GM23338 (cell line): ENCODE data around the gene ERC1.

ENCODE experiments used
- CREB1 ChIP-seq: fragments of 250-450 bp; sonication (Bioruptor Pico); IDR thresholded peaks from 2 replicates; pipeline ENCODE4 v1.5.0; 2020; ENCODE audit warnings: low read depth, mild to moderate bottlenecking, moderate library complexity
- EZH2 ChIP-seq: fragments of 200-600 bp; sonication (generic); IDR thresholded peaks from one replicate; pipeline ENCODE4 v1.8.0; 2017; ENCODE audit warnings: antibody characterized with exemption, mild to moderate bottlenecking, low read depth; ENCODE audit not compliant: unreplicated experiment
- EZH2phosphoT487 ChIP-seq: fragments of 200-600 bp; sonication (generic); IDR thresholded peaks from one replicate; pipeline ENCODE4 v1.8.1; 2018; ENCODE audit warnings: antibody characterized with exemption; ENCODE audit not compliant: unreplicated experiment
- JUNB ChIP-seq: IDR thresholded peaks from one replicate; pipeline ENCODE4 v1.6.1; 2016; ENCODE audit warnings: antibody characterized with exemption; ENCODE audit not compliant: unreplicated experiment
- NANOG ChIP-seq: IDR thresholded peaks from 2 replicates; pipeline ENCODE4 v1.6.1; 2016; ENCODE audit warnings: antibody characterized with exemption, borderline replicate concordance
- POLR2AphosphoS5 ChIP-seq: IDR thresholded peaks from 2 replicates; pipeline ENCODE4 v1.6.1; 2016; ENCODE audit warnings: antibody characterized with exemption, low read depth
- STAT1 ChIP-seq: IDR thresholded peaks from one replicate; pipeline ENCODE4 v1.6.1; 2016; ENCODE audit warnings: antibody characterized with exemption; ENCODE audit not compliant: unreplicated experiment
- ZNF114 ChIP-seq: fragments of 250-450 bp; sonication (Bioruptor Pico); IDR thresholded peaks from 2 replicates; pipeline ENCODE4 v1.5.0; 2020; ENCODE audit warnings: mild to moderate bottlenecking, moderate library complexity
- ZNF331 ChIP-seq: fragments of 250-450 bp; sonication (Bioruptor Pico); IDR thresholded peaks from 2 replicates; pipeline ENCODE4 v1.5.0; 2020; ENCODE audit warnings: low read depth, mild to moderate bottlenecking, moderate library complexity
- TF ChIP-seq, protein P1 (sequence below), 2 experiments: fragments of 200-600 bp in 1 of 2; sonication (generic) in 1 of 2; conservative IDR thresholded peaks; 2 replicates each; pipeline versions ENCODE4 v1.5.1 to v1.6.1; 2016 to 2017; ENCODE audit warnings: antibody characterized with exemption in 2 of 2, low read depth in 2 of 2, mild to moderate bottlenecking in 2 of 2, moderate library complexity in 1 of 2
- TF ChIP-seq, protein P2 (sequence below): IDR thresholded peaks from one replicate; pipeline ENCODE4 v1.6.1; 2018; ENCODE audit warnings: antibody characterized with exemption; ENCODE audit not compliant: unreplicated experiment
- TF ChIP-seq, protein P3 (sequence below): fragments of 250-450 bp; sonication (Bioruptor Pico); IDR thresholded peaks from 2 replicates; pipeline ENCODE4 v1.5.0; 2020; ENCODE audit warnings: mild to moderate bottlenecking, moderate library complexity

DNA sequence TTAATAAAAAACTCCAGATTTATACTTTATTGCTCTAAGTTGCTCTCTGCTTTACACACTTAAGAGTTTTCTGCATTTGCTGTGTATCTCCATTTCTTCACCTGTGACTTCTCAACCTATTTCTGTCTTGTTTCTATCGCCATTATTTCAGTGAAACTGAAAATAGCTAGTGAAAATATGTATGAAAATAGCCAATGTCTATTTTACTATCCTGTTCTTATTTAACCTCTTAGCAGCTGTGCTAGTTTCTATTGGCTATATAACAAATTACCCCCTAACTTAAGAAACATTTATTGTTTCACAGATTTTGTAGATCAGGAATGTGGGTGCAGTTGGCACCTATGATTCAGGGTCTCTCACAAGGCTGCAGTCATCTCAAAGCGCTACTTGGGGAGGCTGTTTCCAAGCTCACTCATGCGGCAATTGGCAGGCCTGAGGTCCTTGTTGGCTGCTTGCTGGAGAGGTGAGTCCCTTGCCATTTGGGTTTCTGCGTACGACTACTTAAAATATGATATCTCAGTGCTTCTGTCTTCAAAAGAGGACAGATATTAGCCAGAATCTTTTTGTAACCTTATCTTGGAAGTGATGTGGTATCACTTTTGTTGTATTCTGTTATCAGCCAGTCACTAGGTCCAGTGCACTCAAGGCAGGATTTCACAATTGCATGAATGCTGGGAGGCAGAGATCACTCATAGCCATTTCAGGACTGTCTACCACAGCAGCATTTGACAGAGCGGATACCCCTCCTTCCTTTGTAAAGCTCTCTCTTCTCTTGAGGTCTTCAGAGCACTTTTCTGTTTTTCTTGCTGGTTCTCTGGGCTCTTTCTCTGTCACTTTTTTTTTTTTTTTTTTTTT lies 7.2 kb downstream of the ERC1 start:
- TF ChIP-seq, protein P1, sequence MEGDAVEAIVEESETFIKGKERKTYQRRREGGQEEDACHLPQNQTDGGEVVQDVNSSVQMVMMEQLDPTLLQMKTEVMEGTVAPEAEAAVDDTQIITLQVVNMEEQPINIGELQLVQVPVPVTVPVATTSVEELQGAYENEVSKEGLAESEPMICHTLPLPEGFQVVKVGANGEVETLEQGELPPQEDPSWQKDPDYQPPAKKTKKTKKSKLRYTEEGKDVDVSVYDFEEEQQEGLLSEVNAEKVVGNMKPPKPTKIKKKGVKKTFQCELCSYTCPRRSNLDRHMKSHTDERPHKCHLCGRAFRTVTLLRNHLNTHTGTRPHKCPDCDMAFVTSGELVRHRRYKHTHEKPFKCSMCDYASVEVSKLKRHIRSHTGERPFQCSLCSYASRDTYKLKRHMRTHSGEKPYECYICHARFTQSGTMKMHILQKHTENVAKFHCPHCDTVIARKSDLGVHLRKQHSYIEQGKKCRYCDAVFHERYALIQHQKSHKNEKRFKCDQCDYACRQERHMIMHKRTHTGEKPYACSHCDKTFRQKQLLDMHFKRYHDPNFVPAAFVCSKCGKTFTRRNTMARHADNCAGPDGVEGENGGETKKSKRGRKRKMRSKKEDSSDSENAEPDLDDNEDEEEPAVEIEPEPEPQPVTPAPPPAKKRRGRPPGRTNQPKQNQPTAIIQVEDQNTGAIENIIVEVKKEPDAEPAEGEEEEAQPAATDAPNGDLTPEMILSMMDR (conservative IDR thresholded peaks at IDR 0.05; ENCODE audit: low read depth in 2 of 2): no peak
- TF ChIP-seq ZNF331 (CRISPR knock-in tag): no peak
- no peak for TF ChIP-seq EZH2phosphoT487
- no peak for TF ChIP-seq POLR2AphosphoS5
- TF ChIP-seq, protein P2, sequence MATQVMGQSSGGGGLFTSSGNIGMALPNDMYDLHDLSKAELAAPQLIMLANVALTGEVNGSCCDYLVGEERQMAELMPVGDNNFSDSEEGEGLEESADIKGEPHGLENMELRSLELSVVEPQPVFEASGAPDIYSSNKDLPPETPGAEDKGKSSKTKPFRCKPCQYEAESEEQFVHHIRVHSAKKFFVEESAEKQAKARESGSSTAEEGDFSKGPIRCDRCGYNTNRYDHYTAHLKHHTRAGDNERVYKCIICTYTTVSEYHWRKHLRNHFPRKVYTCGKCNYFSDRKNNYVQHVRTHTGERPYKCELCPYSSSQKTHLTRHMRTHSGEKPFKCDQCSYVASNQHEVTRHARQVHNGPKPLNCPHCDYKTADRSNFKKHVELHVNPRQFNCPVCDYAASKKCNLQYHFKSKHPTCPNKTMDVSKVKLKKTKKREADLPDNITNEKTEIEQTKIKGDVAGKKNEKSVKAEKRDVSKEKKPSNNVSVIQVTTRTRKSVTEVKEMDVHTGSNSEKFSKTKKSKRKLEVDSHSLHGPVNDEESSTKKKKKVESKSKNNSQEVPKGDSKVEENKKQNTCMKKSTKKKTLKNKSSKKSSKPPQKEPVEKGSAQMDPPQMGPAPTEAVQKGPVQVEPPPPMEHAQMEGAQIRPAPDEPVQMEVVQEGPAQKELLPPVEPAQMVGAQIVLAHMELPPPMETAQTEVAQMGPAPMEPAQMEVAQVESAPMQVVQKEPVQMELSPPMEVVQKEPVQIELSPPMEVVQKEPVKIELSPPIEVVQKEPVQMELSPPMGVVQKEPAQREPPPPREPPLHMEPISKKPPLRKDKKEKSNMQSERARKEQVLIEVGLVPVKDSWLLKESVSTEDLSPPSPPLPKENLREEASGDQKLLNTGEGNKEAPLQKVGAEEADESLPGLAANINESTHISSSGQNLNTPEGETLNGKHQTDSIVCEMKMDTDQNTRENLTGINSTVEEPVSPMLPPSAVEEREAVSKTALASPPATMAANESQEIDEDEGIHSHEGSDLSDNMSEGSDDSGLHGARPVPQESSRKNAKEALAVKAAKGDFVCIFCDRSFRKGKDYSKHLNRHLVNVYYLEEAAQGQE: no peak
- no peak for TF ChIP-seq JUNB
- no peak for TF ChIP-seq EZH2
- TF ChIP-seq ZNF114 (CRISPR knock-in tag): no peak
- no peak for TF ChIP-seq CREB1 (CRISPR knock-in tag)
- no peak for TF ChIP-seq NANOG
- TF ChIP-seq, protein P3, sequence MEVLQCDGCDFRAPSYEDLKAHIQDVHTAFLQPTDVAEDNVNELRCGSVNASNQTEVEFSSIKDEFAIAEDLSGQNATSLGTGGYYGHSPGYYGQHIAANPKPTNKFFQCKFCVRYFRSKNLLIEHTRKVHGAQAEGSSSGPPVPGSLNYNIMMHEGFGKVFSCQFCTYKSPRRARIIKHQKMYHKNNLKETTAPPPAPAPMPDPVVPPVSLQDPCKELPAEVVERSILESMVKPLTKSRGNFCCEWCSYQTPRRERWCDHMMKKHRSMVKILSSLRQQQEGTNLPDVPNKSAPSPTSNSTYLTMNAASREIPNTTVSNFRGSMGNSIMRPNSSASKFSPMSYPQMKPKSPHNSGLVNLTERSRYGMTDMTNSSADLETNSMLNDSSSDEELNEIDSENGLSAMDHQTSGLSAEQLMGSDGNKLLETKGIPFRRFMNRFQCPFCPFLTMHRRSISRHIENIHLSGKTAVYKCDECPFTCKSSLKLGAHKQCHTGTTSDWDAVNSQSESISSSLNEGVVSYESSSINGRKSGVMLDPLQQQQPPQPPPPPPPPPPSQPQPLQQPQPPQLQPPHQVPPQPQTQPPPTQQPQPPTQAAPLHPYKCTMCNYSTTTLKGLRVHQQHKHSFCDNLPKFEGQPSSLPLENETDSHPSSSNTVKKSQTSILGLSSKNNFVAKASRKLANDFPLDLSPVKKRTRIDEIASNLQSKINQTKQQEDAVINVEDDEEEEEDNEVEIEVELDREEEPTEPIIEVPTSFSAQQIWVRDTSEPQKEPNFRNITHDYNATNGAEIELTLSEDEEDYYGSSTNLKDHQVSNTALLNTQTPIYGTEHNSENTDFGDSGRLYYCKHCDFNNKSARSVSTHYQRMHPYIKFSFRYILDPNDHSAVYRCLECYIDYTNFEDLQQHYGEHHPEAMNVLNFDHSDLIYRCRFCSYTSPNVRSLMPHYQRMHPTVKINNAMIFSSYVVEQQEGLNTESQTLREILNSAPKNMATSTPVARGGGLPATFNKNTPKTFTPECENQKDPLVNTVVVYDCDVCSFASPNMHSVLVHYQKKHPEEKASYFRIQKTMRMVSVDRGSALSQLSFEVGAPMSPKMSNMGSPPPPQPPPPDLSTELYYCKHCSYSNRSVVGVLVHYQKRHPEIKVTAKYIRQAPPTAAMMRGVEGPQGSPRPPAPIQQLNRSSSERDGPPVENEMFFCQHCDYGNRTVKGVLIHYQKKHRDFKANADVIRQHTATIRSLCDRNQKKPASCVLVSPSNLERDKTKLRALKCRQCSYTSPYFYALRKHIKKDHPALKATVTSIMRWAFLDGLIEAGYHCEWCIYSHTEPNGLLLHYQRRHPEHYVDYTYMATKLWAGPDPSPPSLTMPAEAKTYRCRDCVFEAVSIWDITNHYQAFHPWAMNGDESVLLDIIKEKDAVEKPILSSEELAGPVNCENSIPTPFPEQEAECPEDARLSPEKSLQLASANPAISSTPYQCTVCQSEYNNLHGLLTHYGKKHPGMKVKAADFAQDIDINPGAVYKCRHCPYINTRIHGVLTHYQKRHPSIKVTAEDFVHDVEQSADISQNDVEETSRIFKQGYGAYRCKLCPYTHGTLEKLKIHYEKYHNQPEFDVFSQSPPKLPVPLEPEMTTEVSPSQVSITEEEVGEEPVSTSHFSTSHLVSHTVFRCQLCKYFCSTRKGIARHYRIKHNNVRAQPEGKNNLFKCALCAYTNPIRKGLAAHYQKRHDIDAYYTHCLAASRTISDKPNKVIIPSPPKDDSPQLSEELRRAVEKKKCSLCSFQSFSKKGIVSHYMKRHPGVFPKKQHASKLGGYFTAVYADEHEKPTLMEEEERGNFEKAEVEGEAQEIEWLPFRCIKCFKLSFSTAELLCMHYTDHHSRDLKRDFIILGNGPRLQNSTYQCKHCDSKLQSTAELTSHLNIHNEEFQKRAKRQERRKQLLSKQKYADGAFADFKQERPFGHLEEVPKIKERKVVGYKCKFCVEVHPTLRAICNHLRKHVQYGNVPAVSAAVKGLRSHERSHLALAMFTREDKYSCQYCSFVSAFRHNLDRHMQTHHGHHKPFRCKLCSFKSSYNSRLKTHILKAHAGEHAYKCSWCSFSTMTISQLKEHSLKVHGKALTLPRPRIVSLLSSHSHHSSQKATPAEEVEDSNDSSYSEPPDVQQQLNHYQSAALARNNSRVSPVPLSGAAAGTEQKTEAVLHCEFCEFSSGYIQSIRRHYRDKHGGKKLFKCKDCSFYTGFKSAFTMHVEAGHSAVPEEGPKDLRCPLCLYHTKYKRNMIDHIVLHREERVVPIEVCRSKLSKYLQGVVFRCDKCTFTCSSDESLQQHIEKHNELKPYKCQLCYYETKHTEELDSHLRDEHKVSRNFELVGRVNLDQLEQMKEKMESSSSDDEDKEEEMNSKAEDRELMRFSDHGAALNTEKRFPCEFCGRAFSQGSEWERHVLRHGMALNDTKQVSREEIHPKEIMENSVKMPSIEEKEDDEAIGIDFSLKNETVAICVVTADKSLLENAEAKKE (CRISPR knock-in tag): no peak
- no peak for TF ChIP-seq STAT1
